ENCODE results near the gene SLC29A1. TPM values are rescaled to one million over a fixed set of nuclear protein-coding genes. Genes with fewer than 3 reads are reported as not detected.
"Not testable (repeated sequence)": the region's sequence is repeated elsewhere in the genome, so short reads cannot be mapped to it uniquely, and the experiment has no call there.

SLC29A1 gene
- 118 and 130 TPM in 2 replicates for total RNA-seq (2014; rRNA removed; shearing (Covaris generic); ENCODE audit: low replicate concordance)

GRCh38 chr6:44223319-44224028 is at the start of gene SLC29A1:
TSS of gene SLC29A1 (plus strand) at chr6:44223595. CDS start at chr6:44227314, 3,719 bp downstream.
- H3K36me3 ChIP-seq = peaks cover 31% of the 10 kb centered on the region
- DNase-seq = peak; percentile 98
- H3K9me3 ChIP-seq = no peaks in the 10 kb centered on the region
- peak within 1 kb of the TSS; percentile 60 for H3K4me3 ChIP-seq
- H3K27me3 ChIP-seq = no peaks in the 10 kb centered on the region

- no peaks in the 10 kb centered on the region for H3K27me3 ChIP-seq
- no peaks in the 10 kb centered on the region for H3K36me3 ChIP-seq
- no peak overlapping the region for H3K4me3 ChIP-seq
- DNase-seq = no peak
- H3K9me3 ChIP-seq = no peaks in the 10 kb centered on the region
Measured at GRCh38 chr6:44176130-44176761, 47.1 kb upstream of the SLC29A1 start.

GRCh38 chr6:44176762-44177509 is 46.5 kb upstream of the SLC29A1 start:
- DNase-seq = no peak
- Histone ChIP-seq H3K27me3 (no peaks in the 10 kb centered on the region), H3K4me3 (no peak overlapping the region), H3K36me3 (no peaks in the 10 kb centered on the region), H3K9me3 (no peaks in the 10 kb centered on the region)

- no peaks in the 10 kb centered on the region for H3K9me3 ChIP-seq
- DNase-seq = peak; percentile 100
- no peaks in the 10 kb centered on the region for H3K27me3 ChIP-seq
Measured at GRCh38 chr6:44177691-44178423, 45.5 kb upstream of the SLC29A1 start.

GRCh38 chr6:44178424-44179071 is 44.8 kb upstream of the SLC29A1 start:
- Histone ChIP-seq H3K4me3 (no peak overlapping the region), H3K36me3 (no peaks in the 10 kb centered on the region), H3K27me3 (no peaks in the 10 kb centered on the region), H3K9me3 (no peaks in the 10 kb centered on the region)
- no peak for DNase-seq

More at GRCh38 chr6:44177691-44178423, 45.5 kb upstream of the SLC29A1 start:
- Histone ChIP-seq H3K36me3 (no peaks in the 10 kb centered on the region), H3K4me3 (no peak overlapping the region)

GRCh38 chr6:44179072-44179536 is 44.3 kb upstream of the SLC29A1 start:
- H3K27me3 ChIP-seq = no peaks in the 10 kb centered on the region
- no peaks in the 10 kb centered on the region for H3K9me3 ChIP-seq
- H3K4me3 ChIP-seq = no peak overlapping the region
- DNase-seq = peak; percentile 89
- H3K36me3 ChIP-seq = no peaks in the 10 kb centered on the region

- Histone ChIP-seq H3K36me3 (no peaks in the 10 kb centered on the region), H3K4me3 (no peak overlapping the region), H3K9me3 (no peaks in the 10 kb centered on the region), H3K27me3 (no peaks in the 10 kb centered on the region; the same call in 1 of the 2 replicates)
- no peak for DNase-seq
Measured at GRCh38 chr6:44179648-44180047, 43.7 kb upstream of the SLC29A1 start.

- Histone ChIP-seq H3K4me3 (no peak overlapping the region), H3K36me3 (no peaks in the 10 kb centered on the region), H3K27me3 (no peaks in the 10 kb centered on the region; the same call in 1 of the 2 replicates), H3K9me3 (no peaks in the 10 kb centered on the region)
- no peak for DNase-seq
Measured at GRCh38 chr6:44180406-44180805, 43.0 kb upstream of the SLC29A1 start.

GRCh38 chr6:44180886-44181285 is 42.5 kb upstream of the SLC29A1 start:
- DNase-seq = peak; percentile 53
- H3K9me3 ChIP-seq = no peaks in the 10 kb centered on the region
- no peaks in the 10 kb centered on the region for H3K36me3 ChIP-seq
- no peak overlapping the region for H3K4me3 ChIP-seq
- H3K27me3 ChIP-seq = no peaks in the 10 kb centered on the region; the same call in 1 of the 2 replicates

GRCh38 chr6:44181784-44182183 is 41.6 kb upstream of the SLC29A1 start:
- H3K9me3 ChIP-seq, H3K27me3 ChIP-seq, H3K4me3 ChIP-seq, H3K36me3 ChIP-seq, DNase-seq: not testable (repeated sequence)

- no peak for DNase-seq
- no peaks in the 10 kb centered on the region; the same call in 1 of the 2 replicates for H3K27me3 ChIP-seq
Measured at GRCh38 chr6:44182911-44183390, 40.4 kb upstream of the SLC29A1 start.

GRCh38 chr6:44183783-44184182 is 39.6 kb upstream of the SLC29A1 start:
- H3K4me3 ChIP-seq = no peak overlapping the region
- DNase-seq = no peak
- H3K36me3 ChIP-seq = no peaks in the 10 kb centered on the region
- H3K27me3 ChIP-seq = no peaks in the 10 kb centered on the region; the same call in 1 of the 2 replicates
- H3K9me3 ChIP-seq = no peaks in the 10 kb centered on the region

More at GRCh38 chr6:44182911-44183390, 40.4 kb upstream of the SLC29A1 start:
- H3K36me3 ChIP-seq = no peaks in the 10 kb centered on the region
- H3K9me3 ChIP-seq = no peaks in the 10 kb centered on the region
- H3K4me3 ChIP-seq = no peak overlapping the region

- H3K27me3 ChIP-seq, H3K36me3 ChIP-seq, DNase-seq, H3K9me3 ChIP-seq, H3K4me3 ChIP-seq: not testable (repeated sequence)
Measured at GRCh38 chr6:44185356-44185755, 38.0 kb upstream of the SLC29A1 start.

- no peak for DNase-seq
- Histone ChIP-seq H3K36me3 (no peaks in the 10 kb centered on the region), H3K9me3 (no peaks in the 10 kb centered on the region), H3K4me3 (no peak overlapping the region), H3K27me3 (no peaks in the 10 kb centered on the region; the same call in 1 of the 2 replicates)
Measured at GRCh38 chr6:44185953-44186634, 37.3 kb upstream of the SLC29A1 start.

- Histone ChIP-seq H3K4me3 (no peak overlapping the region), H3K27me3 (no peaks in the 10 kb centered on the region; the same call in 1 of the 2 replicates), H3K9me3 (no peaks in the 10 kb centered on the region), H3K36me3 (no peaks in the 10 kb centered on the region)
- DNase-seq = no peak
Measured at GRCh38 chr6:44186635-44187025, 36.8 kb upstream of the SLC29A1 start.
